Stimulated activated CD4-positive, alpha-beta T cell treated with anti-CD3 and anti-CD28 coated beads, Interleukin-2, amount 100 ng/mL, for 48 hours (primary cell): ENCODE results near the gene LRRC43.

Source experiments
- DNase-seq, 2 donors: peaks; one replicate each; pipeline ENCODE4 v3.0.0-alpha.2; 2020

Gene LRRC43, protein sequence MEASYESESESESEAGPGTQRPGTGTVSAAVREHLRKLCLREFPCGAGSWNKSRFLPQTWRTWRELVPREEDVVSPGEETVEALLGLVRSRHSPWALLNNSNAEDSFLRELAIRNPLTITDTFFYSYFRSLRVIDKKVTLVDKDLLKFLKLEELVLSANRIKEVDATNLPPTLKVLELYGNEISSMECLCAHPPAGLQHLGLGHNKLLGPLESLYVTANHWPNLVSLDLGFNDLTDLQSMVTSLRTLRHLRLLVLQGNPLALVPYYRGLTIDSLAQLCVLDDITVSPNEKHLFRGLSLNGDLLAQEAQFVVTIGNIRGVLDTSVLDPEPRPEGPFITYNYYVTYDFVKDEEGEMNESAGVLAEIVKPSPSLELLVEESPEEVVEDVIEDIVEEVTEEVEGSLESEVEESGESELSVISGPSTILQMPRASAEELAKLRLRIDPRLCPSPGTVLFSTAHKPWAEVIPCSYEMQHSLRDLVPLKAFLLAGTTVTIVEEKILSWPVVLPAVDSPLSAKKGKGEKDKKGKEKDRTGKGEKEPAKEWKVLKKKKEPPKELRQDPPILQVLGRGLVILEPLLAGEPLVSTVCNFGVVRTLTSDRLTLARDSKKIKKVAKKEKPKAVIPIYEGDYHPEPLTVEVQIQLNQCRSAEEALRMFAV

DNA sequence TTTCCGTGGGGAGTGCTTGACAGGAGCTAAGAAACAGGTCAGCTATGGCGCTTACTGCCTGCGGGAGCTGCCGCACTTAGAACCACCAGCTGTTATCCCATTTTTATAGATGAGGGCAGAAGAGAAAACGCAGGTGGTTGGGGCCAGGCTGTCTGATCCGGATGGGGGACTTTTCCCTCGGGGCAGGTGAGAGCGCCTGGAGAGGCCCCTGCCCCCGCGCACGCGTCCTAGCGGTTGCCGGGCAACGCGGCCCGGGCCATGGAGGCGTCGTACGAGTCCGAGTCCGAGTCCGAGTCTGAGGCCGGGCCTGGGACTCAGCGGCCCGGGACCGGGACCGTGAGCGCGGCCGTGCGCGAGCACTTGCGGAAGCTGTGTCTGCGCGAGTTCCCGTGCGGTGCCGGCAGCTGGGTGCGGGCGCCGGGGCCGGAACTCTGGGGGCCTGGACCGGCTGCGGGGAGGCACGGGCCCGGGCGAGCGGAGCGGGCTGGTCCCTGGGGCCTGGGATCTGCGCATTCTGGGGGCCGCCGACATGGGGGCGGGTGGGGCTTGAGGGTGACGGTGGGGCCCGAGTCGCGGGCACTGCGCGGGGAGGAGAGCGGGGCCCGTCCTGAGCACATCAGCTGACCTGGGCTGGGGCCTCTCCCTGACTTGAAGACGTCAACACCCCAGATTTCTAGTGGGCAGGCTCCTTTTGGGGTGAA, at the start of gene LRRC43:
TSS of gene LRRC43 (plus strand) at position 237 of the 701 bp plus-strand sequence. CDS start at position 259, 22 bp downstream.
- no peak for DNase-seq

DNA sequence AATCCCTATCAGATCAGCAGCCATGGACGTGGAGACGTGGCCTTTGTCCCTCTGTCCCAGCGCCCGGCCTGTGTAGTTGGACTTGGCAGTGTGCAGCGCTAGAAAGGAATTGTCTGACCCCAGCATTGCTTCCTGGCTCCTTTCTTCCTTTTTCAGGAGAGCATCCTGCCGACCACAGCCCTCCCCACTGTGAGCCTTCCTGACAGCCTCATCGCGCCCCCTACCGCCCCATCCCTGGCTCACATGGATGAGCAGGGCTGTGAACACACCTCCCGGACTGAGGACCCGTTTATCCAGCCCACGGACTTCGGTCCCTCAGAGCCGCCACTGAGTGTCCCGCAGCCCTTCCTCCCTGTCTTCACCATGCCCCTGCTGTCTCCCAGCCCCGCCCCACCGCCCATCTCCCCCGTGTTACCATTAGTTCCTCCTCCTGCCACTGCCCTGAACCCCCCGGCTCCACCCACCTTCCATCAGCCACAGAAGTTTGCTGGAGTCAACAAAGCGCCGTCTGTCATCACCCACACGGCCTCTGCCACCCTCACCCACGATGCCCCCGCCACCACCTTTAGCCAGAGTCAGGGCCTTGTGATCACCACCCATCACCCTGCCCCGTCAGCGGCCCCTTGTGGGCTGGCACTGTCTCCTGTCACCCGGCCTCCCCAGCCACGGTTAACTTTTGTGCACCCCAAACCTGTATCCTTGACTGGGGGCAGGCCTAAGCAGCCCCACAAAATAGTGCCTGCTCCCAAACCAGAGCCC, 49.6 kb upstream of the LRRC43 start:
- no peak for DNase-seq

GRCh38 chr12:122135437-122136031, 47.4 kb upstream of the LRRC43 start:
- DNase-seq = no peak

DNA sequence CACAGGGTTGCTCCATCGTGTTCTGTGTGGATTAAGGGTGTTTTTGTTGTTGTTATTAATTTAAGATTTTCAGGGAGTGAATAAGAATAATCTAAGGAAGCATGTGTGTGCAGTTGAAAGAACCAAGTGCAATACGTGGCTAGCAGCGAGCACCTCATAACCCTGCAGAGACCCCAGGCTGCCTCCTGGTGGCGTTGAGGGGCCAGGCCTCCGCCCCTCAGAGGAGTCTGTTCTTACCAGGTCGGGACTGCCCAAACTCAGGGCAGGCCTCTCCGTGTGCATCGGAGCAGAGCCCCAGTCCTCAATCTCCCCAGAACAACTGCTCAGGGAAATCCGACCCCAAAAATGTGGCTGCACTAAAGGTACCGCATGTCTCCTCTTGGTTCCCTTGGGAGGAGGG, 45.7 kb upstream of the LRRC43 start:
- DNase-seq = no peak

GRCh38 chr12:122137681-122138080, 45.2 kb upstream of the LRRC43 start:
- DNase-seq = no peak

DNA sequence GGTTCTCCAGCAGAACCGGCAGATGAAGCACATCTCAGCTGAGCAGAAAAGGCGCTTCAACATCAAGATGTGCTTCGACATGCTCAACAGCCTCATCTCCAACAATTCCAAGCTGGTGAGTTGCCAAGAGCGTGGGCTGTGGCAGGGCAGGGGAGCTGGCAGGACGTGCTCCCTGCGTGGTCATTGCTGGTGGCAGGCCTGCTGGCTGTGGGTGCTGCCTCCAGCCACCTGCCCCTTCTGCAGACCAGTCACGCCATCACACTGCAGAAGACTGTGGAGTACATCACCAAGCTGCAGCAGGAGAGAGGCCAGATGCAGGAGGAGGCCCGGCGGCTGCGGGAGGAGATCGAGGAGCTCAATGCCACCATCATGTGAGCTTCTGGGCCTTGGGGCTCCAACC, 44.7 kb upstream of the LRRC43 start:
- no peak for DNase-seq

DNA sequence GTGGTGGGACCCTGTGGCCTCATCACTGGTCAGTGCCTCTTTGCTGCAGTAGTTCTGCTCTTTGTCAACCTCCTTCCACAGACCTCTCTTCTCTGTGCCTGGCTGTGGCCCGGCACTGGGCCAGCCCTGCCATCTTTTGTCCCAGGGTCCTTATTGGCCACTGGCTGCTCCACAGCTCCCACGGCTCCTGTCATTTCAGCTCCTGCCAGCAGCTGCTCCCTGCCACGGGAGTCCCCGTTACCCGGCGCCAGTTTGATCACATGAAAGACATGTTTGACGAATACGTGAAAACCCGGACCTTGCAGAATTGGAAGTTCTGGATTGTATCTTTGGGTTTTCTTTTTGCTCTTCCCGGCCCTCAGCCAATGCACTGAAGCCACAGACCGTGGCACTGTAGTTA, 44.3 kb upstream of the LRRC43 start:
- DNase-seq = no peak

DNA sequence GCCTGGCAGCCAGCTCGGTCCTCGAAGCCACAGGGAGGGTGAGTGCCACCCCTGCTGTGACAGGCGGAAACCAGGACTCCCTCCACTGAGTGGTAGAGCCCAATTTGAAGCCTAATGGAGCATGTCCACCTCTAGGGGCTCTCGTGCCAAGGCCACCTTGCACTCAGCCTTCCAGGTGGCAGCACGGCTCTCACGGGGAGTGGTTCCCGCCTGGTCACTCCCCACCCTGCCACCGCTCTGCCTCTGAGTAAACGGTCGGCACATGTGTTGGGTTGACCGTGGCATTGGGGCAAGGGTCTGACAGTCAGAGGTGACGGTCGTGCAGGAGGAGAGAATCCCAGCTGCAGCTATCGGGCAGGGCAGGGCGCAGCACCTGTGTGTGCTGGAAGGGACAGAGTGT, 43.7 kb upstream of the LRRC43 start:
- no peak for DNase-seq

- no peak for DNase-seq
Observed at GRCh38 chr12:122139941-122140340, 43.0 kb upstream of the LRRC43 start.

DNA sequence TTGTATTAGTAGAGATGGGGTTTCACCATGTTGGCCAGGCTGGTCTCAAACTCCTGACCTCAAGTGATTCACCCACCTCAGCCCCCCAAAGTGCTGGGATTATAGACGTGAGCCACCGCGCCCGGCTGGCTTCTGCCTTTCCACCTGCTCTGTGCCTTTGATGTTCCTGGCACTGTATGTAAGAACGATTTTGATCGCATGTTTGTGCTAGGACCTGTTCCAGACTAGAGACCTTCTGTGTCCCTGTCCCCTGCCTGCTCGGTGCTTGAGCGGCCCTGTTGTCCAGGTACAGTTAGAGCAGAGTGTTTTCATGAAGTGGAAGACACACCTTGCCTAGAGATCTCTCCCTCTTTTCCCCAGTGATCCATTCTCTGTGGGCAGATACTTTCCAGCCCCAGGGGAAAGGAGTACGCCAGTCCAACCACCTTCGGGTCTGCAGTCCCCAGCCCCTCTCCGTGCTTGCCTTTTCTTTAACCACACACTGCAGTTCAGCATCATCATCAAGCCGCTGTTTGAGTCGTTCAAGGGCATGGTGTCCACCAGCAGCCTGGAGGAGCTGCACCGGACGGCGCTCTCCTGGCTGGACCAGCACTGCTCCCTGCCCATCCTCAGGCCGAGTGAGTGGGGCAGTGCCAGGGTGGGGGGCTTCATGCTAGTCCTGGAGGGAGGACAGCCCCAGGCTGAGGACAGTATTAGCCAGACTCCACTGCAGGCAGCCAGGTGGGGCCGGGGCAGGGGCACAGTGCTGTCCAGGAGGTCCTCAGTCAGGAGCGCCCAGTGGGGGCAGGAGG, 42.3 kb upstream of the LRRC43 start:
- DNase-seq = no peak

DNA sequence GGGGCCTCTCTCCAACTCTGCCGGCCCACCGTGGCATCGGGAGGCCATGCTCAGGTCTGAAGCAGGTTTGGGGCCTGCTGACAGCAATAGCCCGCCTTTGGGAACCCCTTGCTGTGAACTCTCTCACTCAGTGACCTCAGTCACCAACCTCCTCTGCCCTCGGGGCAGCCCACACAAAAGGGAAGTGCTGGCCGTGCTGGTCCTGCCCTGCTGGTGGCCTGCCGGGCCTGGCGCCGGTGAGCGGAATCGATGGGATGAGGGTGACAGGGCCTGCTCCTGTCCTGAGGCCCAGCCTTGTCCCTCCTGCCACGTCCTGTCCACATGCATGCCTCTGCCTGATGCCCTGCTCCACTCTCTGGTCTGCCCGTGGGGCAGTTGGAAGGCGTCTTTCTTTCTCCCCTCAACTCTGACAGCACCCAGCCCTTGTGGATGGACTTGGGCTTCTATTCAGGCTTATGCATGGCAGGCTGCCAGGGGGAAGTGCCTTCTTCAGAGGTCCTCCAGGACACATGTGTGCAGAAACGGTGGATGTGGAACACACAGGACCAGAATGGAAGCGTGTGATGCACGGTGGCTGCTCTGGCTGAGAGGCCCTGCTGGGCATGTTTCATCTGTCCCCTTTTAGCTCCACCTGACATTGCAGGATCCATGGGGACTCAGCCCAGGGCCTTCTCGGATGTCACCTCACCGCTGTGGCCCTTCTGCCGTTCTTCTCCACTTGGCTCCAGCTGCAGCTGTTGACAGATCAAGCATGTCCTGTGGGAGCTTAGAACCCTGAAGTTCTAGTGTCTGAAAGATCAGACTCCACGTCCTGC, 40.8 kb upstream of the LRRC43 start:
- no peak for DNase-seq

GRCh38 chr12:122142857-122143256, 40.1 kb upstream of the LRRC43 start:
- no peak for DNase-seq

- no peak for DNase-seq
Observed at GRCh38 chr12:122144885-122145284, 38.0 kb upstream of the LRRC43 start.

GRCh38 chr12:122145505-122146330, 37.2 kb upstream of the LRRC43 start:
- DNase-seq = no peak

- DNase-seq = no peak
Observed at GRCh38 chr12:122147514-122148290, 35.2 kb upstream of the LRRC43 start.

GRCh38 chr12:122148657-122149056, 34.3 kb upstream of the LRRC43 start:
- no peak for DNase-seq

- no peak for DNase-seq
Observed at GRCh38 chr12:122150127-122150681, 32.7 kb upstream of the LRRC43 start.

- DNase-seq = no peak
Observed at GRCh38 chr12:122152754-122153153, 30.2 kb upstream of the LRRC43 start.

DNA sequence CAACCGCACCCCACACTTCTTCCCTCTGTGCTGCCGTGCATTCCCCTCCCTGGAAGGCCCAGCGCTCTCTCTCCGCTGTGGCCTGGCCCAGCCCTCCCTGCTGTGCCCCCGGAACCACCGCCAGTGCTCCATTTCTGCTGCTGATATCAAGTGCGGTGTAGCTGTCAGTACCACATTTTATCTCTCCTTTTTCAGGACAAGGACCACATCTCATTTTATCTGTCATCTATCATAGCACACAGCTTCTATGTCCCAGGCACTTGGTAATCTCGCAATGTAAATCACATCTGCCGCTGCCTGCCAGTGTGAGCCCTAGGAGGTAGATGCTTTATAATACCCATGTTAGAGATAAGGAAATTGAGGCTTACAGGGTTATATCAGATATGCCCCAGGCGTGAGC, 27.2 kb upstream of the LRRC43 start:
- no peak for DNase-seq
